DMS114 treated with DMSO at 0.1 percent for 48 hours (cell line): ENCODE measurements around the gene MINDY4.

Experiments used
- DNase-seq: peaks from one replicate; lab custom pipeline; 2025; ENCODE audit not compliant: unreplicated experiment; lab: John Stamatoyannopoulos, UW

The MINDY4 gene

DNA sequence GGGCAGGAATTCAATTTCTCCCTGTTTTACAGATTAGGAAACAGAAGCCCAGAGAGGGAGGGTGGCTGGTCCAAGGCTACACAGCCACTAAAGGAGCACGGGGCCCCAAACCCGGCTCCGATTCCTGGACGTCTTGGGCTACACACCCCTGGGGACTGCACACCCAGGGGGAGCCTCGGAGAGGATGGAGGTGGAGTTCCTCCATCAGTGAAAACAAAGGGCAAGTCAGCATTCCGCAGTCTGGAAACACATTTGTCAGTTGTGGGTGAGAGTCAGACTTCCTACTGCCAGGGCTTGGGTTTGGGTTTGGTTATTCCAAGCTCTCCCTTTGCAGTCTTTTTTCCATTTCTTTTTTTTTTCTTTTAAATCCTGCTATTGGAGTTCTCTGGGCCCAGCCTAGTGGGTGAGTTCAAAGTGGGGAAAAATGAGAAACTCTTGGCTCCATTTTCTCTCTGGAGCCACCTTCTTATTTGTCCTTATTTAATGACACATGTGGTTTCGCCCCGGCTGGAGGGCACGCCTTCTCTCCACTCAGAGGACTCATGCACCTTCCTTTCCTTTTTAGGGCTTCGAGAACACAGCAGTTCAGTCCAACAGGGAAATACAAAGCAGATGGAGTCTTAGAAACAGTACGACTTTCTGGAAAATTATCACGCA, 80.6 kb downstream of the MINDY4 start:
- no peak for DNase-seq

DNA sequence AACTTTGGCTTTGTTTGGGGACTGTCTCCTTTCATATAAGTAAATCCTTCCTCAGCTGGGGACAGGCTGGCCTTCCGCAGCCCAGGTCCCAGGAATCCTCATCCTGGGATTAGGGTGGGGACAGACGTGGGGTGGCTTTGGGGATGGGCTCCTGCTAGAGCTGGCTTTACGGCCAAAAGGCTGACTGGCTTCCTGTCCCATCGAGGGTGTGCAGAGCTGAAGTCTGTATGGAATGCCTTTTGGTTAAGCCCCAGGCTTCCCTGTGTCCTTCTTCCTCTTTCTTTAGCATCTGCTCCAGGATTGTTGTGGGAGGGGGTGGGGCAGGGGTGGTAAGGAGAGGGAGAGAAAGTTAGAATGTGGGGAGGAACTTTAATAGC, 81.1 kb downstream of the MINDY4 start:
- no peak for DNase-seq

DNA sequence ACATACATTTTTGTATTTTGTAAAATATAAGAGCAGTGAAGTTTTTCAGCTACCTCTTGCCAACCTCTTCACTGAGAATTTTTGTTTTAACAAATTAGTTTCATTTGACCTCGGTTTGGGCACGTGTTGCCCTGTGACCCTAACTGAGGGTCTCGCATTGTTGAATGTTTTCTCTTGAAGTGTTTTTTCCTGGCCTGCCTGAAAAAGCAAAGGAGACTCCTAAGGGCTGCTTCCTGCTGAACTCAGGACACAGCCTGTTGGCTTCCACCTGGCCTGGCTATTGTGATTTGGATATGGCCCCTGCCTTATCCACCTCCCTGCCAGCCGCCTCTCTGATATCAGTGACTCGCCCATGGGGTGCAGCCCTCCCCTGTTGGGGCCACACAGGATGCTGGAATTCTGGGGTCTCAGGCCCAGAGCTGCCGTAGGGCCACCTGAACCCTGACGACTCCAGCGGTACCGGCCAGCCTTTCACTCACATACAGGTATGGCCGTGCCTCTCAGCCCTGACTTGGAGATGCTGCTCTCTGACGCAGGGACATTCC, 81.6 kb downstream of the MINDY4 start:
- no peak for DNase-seq

DNA sequence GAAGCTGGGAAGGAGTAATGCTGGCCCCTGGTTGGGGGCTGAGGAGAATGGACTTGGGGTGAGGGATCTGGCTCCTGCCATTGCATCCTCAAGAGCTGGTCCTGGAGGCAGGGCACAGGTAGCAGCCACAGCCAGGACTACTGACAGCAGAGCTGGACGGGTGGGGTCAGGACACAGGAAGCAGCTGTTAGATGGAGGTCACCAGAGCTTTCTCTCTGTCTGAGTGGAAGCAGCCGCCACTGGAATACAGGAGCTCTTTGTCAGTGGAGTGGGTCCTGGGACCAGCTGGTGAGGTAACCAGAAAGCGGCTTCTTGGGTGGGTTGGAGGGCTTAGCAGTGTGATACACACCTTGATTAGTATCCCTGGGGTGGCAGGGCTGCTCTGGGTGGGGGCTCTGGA, 82.4 kb downstream of the MINDY4 start:
- DNase-seq, result no peak

DNA sequence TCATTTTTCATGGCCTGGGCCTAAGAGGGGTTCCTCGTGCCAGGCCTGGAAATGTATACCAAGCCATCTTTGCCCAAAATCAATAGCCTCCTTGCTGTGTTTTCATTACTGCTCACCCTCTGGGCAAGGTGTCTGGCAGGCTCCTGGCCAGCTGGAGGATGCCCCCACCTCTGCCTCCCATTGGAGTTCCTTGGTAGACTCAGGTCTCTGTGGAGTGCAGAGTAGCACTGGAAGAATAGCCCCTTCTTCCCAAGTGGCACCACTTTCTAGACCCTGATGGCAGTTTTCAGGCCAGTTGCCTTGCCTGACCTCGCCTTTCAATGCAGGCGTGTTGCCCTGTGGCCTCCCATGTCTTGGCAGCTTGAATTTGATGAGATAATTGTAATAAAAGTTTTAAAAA, 84.7 kb downstream of the MINDY4 start:
- no peak for DNase-seq

DNA sequence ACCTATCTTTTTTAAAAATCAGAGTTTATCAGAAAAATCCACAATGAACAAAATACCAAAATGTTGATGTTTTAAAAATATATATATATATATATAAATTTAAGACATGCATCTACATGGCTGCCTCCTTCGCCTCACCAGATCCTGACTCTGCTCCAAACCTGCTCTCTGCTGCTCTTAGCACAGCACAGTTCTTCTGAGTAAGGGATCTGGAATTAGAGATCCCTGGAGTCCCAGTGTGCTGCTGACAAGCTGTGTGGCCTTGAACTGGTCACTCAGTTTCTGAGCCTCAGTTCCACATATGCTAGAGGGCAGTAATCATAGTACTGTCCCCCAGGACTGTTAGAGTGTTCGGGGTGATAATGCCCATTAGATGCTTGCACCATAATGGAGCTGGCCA, 87.4 kb downstream of the MINDY4 start:
- DNase-seq, result no peak

DNA sequence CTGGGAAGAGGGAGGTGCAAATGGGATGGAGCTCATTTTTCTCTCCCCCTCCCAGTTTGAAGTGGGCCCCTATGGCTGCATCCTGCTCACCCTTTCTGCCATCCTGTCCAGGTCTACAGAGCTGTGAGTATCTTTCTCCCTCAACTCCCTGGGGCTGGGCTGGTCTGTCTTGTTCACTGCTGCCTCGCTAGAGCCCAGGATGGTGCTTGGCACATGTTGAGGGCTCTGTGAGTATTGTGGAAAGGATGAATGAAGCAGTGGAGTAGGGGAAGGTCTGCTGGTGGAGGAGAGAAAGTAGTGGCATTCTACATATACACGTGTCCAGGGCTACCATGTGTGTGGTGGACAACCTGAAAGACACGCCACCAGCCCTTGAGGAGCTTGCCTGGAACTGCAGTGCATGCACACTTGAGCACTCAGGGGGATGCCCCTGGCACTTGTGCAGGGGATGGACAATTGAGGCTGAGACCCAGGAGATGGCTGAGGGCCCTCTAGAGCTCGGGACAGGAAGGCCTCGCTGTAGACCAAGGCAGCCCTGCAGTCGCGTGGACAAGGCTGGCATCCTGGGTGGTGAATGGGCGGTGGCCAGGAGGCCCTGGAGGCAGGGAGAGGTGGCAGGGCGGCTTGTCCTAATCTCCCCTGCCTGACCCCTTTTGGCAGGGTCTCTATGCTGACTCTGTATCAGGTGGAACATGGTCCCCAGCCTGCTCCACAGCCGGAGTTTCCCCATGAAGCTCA, 88.2 kb downstream of the MINDY4 start:
- DNase-seq, result no peak

DNA sequence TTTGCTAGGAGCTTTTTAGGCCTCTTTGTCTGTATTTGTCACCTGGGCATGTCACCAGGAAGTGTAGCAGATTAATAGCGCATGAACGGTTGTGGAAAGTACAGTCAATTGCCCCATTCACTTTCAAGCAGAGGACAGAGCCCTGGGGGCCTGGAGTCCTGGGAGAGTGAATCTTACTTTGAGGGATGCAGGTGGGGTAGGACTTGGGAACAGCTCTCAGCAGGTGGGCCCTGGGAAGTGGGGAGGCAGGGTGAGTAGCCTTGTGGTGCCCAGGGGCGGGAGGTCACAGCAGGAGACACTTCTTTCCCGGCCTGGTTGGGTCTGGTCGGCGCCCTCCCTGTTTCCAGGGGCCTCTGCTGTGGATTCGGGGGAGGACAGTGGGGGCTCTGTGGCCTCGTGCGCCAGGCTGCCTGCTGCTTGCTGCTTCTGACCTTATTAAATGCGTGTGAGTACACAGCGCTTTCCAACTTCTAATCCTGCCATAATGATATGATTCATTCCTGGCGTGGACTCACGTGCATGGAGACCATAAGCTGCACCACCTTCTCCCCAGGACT, 88.8 kb downstream of the MINDY4 start:
- no peak for DNase-seq

DNA sequence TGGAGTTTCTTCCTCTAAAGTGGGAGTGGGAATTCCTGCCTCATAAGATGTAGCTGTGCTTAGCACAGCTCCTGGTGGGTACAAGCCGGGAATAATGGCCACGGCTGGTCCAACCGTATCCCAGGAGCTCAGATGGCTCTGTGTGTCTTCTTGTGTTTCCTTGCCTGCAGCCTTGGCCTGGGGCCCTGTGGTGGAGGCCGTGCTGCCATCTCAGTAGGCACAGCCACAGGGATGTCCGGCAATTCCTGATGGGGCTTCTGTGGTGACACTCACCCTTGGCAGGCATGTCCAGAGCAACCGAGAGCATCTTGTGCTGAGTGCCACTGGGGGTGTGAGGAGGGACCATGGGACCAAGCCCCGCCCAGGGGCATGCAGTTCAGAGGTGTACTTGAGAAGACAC, 90.4 kb downstream of the MINDY4 start:
- no peak for DNase-seq

DNA sequence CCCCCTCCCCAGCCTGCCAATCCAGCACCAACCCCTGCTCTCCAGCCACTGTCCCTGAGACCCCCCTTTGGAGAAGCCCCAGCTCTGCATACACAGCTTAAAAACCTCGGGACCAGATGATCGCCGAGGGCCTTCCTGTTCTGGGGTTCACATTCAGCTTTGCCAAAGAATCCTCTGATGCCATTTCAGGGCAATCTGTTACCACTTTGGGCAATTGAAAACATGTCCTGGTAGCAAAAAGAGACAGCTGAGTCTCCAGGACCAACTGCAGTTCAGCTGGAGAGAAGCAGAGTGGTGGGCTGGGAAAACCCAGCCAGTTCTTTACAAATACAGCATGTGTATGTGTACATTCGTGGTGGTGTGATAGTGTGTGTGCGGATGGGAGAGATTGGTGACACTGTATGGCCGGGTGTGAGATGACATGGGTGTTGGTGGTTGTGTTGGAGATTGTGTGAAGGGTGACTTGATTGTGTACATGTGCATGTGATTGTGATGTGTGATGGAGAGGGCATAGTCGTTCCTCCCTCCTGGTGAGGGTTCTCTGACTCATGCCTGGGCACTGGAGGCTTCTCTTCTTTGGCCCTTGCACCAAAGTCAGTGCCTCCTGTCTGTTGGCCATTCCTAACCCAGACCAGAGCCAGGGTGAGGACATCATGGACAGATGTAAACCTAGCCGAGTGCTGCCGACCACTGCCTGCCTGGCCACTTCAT, 91.9 kb downstream of the MINDY4 start:
- DNase-seq, result no peak

DNA sequence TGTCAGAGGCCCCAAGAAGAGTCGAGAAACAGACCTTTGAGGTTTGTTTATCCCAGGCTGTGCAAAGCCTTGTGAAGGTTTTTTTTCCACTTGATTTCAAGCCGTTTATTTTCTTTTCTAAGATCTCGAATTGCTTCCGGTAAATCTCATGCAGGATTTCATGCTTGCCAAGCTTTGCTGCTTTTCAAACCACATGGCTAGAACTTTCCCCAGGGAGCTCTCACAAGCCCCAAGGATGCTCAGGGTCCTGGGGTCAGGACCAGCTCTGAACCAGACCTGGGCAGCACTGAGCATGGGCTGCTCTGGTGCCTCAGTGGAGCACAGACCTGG, 92.5 kb downstream of the MINDY4 start:
- DNase-seq, result no peak

DNA sequence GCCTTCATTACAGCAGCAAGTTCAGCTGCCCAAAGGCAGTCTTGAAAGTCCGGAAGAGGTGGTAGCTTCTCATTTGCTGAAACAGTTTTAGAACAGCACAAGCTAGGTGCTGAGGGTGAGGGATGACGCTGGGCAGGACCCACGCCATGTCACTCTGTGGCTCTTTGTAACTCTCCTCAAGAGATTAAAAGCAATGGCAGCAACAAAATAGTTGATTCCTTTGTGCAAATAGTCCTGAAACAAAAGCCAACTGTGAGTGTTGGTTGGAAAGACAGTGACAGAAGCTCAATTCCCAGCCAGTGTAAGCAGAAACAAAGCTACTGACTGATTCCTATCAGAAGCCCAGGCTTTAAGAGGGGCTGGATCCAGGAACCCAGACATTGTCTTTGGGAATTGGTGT, 92.9 kb downstream of the MINDY4 start:
- DNase-seq, result no peak

DNA sequence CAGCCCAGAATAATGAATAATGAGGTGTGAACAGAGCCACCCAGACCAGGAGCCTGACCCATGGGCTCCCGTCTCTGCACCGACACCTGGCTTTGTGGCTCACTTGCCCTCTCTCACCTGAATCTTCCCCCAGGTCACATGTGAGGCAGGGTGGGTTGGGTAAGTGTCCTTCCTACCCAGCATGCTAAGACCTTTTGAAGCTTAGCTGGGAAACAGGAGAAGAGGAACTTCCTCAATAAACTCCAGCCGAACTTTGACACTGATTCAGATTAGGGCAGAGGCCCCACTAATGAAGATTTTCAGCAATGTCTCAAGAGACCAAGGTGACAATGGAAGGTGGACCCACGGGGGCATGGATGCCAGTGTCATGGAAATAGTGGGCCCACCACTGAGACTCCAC, 93.9 kb downstream of the MINDY4 start:
- no peak for DNase-seq

DNA sequence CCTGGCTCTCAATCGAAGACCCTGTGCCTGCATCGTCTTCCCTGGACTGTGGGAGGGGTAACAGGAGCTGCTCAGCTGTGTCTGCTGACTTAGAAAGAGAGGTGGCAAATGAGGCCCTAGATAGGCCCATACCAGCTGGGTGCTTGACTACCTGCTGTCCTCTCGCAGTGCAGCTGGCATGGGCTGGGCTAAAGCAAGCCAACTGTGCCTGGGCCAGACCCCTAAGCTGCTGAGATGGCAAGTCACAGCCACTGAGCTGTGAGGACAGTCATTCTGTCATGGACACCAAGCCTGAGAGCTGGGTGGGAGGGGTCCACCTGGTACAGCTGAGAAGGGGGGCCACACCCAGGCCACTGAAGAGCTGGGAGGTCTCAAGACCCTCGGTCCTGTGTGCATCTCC, 94.6 kb downstream of the MINDY4 start:
- DNase-seq, result no peak

DNA sequence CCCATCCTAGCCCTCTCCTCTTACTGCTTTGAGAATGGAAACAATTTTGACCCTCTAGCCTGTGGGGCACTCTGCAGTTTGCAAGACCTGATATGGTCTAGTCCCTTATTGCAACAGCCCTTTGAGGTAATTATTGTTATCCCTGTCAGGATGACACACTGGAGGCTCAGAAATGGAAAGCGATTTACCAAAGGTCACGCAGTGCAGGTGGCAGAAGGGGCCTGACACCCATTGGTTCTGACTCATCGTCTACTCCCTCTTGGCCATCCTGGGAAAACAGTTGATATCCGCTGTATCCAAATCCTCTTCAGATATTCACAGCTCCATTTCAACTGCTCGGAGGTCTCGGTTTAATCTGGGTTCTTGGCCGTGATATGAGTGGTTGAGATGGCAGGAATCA, 95.7 kb downstream of the MINDY4 start:
- no peak for DNase-seq

DNA sequence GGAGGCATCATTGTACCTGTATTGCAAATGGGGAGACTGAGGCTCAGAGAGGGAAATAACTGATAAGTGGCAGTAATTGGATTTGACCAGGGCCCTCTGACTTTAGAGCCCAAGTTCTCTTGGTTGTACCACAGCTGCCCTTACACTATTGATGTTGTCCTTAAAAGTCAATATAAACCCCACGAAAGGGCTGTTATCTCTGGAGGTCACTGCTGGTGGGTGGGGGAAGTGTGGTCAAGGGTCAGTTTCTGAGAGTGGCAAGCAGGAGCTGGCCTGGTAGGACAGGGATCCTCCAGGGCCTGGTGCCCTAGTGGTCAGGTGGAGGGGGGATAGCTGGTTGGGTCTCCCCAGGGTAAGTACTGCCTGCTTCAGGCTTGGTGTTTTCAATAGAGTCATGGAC, 96.3 kb downstream of the MINDY4 start:
- DNase-seq, result no peak

DNA sequence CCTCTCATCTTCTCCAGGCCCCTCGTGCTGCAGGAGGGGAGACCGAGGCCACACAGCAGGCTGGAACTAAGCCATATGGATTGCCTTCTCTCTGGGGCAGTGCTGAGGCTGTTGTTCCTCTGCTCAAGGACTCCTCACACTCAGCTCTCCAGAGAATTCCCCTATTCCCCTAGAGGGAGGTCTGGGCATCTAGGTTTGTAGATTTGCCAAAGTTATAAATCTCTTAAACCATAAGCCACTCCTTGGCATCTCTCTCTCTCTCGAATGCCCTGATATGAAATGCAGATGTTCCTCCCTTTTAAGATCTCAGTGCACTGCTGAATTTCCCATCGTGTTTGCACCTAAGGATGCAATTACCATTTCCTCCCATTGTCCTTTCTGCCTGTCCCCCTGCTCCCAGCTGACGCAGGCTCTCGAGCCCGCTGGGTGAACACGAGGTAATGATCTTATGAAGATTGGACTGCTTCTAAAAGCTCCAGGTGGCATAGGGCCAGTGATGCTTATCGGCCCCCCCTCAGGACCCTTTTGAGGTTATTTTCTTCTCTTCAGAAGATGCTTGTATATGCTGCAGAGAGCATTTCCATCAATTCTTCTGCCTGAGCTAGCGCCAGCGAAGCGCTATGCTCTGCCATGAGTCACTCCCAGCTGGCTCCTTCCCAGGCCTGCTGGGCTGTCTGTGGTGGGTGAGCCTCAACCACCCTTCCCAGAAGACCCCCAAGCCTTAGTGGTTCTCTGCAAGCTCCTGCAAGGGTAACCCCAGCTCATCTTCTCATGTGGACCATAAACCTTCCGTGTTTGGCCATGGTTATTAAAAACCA, 98.8 kb downstream of the MINDY4 start:
- DNase-seq, result no peak

DNA sequence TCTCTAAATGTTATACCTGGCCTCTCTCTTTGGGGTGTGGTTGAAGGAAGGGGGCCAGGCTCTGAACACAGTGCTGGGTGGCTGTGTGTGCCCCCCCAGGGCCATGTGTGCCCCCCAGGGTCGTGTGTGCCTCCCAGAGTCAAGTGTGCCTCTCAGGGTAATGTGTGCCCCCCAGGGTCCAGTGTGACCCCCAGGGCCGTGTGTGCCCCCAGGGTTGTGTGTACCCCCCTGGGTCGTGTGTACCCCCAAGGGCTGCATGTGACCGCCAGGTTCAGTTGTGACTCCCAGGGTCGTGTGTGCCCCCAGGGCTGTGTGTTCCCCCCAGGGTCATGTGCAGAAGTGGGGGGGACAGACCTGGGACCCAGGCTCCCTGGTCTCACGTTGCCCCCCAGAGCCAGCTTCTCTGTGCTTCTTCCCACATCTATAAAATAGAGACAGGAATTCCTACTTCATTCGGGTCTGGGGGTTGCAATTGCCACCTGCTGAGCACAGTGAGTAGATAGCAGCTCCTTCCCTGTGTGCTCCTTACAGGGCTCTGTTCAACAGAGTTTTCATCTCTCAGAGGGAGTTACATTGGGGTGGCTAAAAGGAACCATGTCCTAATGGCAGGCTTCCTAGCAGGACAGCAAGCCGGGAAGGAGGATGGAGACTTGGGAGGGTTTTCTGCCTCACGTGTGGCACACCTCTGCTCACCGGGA, 99.8 kb downstream of the MINDY4 start:
- no peak for DNase-seq

DNA sequence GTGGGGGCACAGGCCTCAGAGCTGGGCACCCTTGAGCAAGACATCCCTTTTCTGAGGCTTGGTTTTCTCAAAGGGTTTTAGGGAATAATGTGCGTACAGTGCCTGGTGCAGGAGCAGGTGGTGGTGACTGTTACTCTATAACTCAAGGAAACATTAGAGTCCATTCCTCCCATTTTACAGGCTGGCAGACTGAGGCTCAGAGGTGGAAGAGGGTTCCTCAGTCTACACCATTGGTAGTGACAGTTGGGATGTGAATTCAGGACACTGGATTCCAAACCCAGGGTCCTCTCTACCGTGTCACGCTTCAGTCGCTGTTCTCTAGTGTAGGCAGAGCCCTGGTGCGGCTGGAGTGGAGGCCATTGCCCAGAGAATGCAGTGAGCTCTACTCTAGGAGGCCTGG, 100.4 kb downstream of the MINDY4 start:
- DNase-seq, result no peak

DNA sequence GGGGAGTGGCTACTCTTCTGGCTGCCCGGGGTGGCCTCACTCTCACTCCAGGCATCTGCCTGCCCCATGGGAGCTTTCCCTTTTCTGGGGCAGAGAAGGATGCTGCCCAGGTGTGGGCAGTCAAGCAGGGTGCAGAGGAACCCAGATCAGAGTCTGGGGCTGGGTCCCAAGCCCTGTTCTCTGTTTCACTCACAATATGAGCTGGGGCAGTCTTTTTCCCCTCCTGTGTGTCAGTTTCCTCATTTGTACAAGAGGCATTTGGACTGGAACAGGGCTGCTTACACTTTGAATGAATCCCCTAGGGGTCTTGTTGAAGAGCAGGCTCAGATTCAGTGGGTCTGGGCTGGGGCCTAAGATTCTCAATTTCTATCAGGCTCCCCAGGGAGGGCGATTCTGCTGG, 102.0 kb downstream of the MINDY4 start:
- no peak for DNase-seq

DNA sequence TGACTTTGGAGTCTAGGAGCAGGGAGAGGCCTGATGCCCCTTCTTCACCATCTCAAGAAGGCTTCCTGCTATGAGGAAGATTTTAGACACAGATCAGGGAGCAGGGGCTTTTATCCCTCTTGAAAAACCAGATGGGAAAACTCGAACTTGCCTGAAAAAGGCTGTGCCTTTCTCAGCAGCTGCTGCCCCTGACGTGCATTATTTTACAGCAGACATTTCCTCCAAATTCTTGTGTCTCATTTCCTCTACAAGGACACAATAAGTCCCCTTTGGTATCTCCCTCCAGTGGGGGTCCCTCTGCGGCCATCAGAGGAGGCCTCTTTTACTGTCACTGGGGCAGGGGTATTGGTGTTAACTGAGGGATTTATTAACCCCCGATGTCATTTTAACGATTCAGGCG, 102.4 kb downstream of the MINDY4 start:
- DNase-seq, result no peak
